Prostate gland (tissue), 2 donors: ENCODE measurements around the gene RABL3. TPM values are rescaled to one million over a fixed set of nuclear protein-coding genes. Genes with fewer than 3 reads are reported as not detected.

ENCODE experiments used
- DNase-seq: peaks from one replicate; pipeline ENCODE4 v3.0.0-alpha.2; 2019; ENCODE audit warnings: low spot score
- H3K27ac ChIP-seq, 2 donors: fragments of 200-600 bp; sonication (generic); 2 replicates each; pipeline ENCODE4 v1.5.1; 2017 to 2019
- H3K27me3 ChIP-seq: fragments of 200-600 bp; sonication (generic); replicated peaks from 2 replicates; pipeline ENCODE4 v1.5.1; 2019; ENCODE audit not compliant: insufficient read depth
- H3K36me3 ChIP-seq, 2 donors: fragments of 200-600 bp; sonication (generic); 1 replicate in 1 of 2; 2 replicates in 1 of 2; pipeline versions ENCODE4 v1.5.1 to v1.8.1; 2017 to 2019
- H3K4me1 ChIP-seq: fragments of 200-600 bp; sonication (generic); replicated peaks from 2 replicates; pipeline ENCODE4 v1.5.1; 2019
- H3K4me3 ChIP-seq, 2 donors: fragments of 200-600 bp; sonication (generic); 2 replicates each; pipeline ENCODE4 v1.5.1; 2017 to 2019
- H3K9me3 ChIP-seq: fragments of 200-600 bp; sonication (generic); 2 replicates; pipeline ENCODE4 v1.5.1; 2017
- POLR2A ChIP-seq: fragments of 450-650 bp; IDR thresholded peaks from one replicate; pipeline ENCODE4 v1.6.1; 2016; ENCODE audit warnings: antibody characterized with exemption, mild to moderate bottlenecking
- POLR2AphosphoS5 ChIP-seq: sonication (generic); formaldehyde crosslinking; IDR thresholded peaks from one replicate; pipeline ENCODE4 v1.6.1; 2017; ENCODE audit warnings: antibody characterized with exemption
- WGBS: methylation state at CpG from one replicate; pipeline ENCODE4 v1.1.5; 2018; 5-methylcytosine and 5-hydroxymethylcytosine counted together
- intact Hi-C: fragments of 100-400 bp; cut with DNase I; formaldehyde crosslinking; loops from one replicate; pipeline ENCODE4 v1.14.2; 2022
- total RNA-seq, 2 donors: library from RNA; depleted of rRNA; stranded (reverse); fragments of >200 nt; gene quantifications; one replicate each; pipeline ENCODE4 v1.1.0, GENCODE V29; 2016
- TF ChIP-seq, protein P1 (sequence below), 4 experiments: fragments of 200-600 bp in 2 of 4; fragments of 450-650 bp in 2 of 4; sonication (generic) in 2 of 4; IDR thresholded peaks; 1 replicate in 3 of 4; 2 replicates in 1 of 4; pipeline ENCODE4 v1.5.1; 2016 to 2019; ENCODE audit warnings: antibody characterized with exemption in 4 of 4, mild to moderate bottlenecking in 2 of 4, moderate library complexity in 2 of 4

The RABL3 gene
- total RNA-seq, 2 donors from 2014 or later, result 13.5 to 24.2 TPM

DNA sequence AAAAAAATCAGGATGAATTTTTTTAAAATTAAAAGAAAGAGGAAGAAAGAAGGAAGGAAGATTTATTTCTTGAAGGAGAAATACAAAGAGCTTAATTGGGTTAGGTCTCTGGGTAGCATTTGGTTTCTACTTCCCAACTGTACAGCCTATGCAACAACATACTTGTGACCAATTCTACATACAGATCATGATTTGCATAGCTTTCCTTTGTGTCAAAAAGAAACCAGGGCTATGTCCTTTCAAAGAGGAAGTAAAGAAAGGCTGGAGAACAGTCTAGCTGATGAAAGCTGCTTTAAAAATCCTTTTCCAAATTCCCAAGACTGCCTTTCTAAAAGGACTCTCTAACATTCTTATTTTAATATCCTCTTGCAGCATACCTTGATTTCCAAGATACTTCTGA, 54.2 kb downstream of the RABL3 start:
- Histone ChIP-seq H3K4me3 (no peak overlapping the region), H3K27ac (peak overlapping the region in 1 of 2 donors; percentile 71), H3K4me1 (peaks cover 7% of the 10 kb centered on the region), H3K36me3 (no peaks in the 10 kb centered on the region), H3K9me3 (no peaks in the 10 kb centered on the region), H3K27me3 (no peaks in the 10 kb centered on the region)
- TF ChIP-seq POLR2AphosphoS5 (no peak), POLR2A (no peak)
- TF ChIP-seq, protein P1, sequence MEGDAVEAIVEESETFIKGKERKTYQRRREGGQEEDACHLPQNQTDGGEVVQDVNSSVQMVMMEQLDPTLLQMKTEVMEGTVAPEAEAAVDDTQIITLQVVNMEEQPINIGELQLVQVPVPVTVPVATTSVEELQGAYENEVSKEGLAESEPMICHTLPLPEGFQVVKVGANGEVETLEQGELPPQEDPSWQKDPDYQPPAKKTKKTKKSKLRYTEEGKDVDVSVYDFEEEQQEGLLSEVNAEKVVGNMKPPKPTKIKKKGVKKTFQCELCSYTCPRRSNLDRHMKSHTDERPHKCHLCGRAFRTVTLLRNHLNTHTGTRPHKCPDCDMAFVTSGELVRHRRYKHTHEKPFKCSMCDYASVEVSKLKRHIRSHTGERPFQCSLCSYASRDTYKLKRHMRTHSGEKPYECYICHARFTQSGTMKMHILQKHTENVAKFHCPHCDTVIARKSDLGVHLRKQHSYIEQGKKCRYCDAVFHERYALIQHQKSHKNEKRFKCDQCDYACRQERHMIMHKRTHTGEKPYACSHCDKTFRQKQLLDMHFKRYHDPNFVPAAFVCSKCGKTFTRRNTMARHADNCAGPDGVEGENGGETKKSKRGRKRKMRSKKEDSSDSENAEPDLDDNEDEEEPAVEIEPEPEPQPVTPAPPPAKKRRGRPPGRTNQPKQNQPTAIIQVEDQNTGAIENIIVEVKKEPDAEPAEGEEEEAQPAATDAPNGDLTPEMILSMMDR (IDR thresholded peaks at IDR 0.05), result no peak
- intact Hi-C loops, result no loop called here
- no peak for DNase-seq

DNA sequence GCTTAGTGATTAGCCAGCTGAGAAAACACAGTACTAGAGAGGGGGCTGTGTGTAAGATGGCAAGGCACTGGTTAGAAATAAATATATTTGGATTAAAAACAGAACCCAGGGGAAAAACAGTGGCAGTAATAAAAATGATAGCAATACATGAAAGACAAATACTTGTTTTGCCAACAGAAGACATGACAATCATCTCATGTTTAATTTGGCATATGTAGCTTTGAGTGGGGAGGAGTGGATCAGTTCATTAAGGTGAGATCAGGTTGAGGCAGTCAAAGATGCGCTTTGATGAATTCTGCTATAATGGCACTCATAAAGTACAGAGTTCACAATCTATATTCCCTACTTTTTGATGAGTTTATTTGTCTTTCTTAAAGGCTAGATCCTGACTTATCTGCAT, 56.9 kb downstream of the RABL3 start:
- Histone ChIP-seq H3K9me3 (no peaks in the 10 kb centered on the region), H3K4me3 (no peak overlapping the region), H3K4me1 (peaks cover 8% of the 10 kb centered on the region), H3K27me3 (no peaks in the 10 kb centered on the region), H3K36me3 (no peaks in the 10 kb centered on the region), H3K27ac (peak overlapping the region; percentile 70 to 84)
- TF ChIP-seq POLR2AphosphoS5 (peak; percentile 27), POLR2A (no peak)
- 56% methylated on average over 1 of the region's 1 CpG for WGBS
- intact Hi-C loops, result no loop called here
- no peak for DNase-seq

DNA sequence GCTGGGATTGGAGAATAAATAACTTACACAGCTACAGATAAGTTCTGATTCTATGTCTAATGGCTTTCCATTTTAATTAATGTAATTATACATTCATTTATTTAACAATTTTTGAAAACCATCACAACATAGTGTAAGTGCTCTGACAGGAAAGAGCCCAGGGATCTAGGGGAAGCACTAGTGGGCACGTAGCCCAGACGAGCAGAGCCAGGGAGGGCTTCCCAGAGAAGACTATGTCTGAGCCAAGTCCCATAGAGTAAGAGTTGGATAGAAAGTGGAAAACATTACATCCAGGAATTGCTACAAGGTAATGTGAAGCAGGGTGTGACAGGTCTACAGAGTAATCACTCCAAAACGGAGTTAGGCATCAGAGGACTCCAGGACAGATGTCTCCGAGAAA, 57.4 kb downstream of the RABL3 start:
- no peaks in the 10 kb centered on the region for H3K27me3 ChIP-seq
- peak overlapping the region; percentile 70 to 84 for H3K27ac ChIP-seq
- H3K4me1 ChIP-seq, result peaks cover 8% of the 10 kb centered on the region
- DNase-seq, result no peak
- no peaks in the 10 kb centered on the region for H3K9me3 ChIP-seq
- H3K4me3 ChIP-seq, result no peak overlapping the region
- WGBS, result 46% methylated on average over 4 of the region's 4 CpGs
- no peaks in the 10 kb centered on the region for H3K36me3 ChIP-seq
- intact Hi-C loops, result no loop called here
- TF ChIP-seq, protein P1 (IDR thresholded peaks at IDR 0.05), result no peak
- TF ChIP-seq POLR2A (no peak), POLR2AphosphoS5 (no peak)

DNA sequence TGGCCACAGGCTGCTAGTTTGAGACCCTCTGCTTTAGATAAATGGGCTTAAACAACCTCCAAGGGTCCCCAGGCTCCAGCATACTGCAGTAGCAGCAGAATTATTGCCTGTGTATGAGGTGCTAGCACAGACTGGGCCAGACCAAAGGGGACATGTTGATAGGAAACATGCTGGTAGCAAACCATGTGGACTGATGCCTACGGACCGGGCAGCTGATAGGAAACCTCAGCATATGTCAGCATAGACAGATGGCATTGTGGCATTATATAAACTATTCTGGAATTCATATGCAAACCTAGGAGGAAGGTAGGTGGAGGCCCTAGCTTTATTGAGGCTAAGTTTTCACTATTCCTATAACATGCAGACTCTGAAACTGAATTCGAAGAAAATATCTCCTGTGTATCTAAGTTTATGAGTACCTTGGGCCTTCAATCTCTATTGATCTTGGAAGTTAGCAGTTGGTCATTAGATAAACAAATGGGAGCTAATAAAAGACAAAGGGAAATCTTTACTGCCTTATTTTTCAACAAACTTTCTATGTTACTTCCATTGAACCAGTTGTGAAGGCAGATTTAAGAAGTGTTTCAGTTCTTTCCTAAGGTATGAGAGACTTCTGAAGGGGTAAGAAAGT, 58.5 kb downstream of the RABL3 start:
- no peak for DNase-seq
- Histone ChIP-seq H3K36me3 (no peaks in the 10 kb centered on the region), H3K4me3 (no peak overlapping the region), H3K4me1 (peaks cover 8% of the 10 kb centered on the region), H3K27ac (peak overlapping the region; percentile 77 to 84), H3K27me3 (no peaks in the 10 kb centered on the region), H3K9me3 (no peaks in the 10 kb centered on the region)
- WGBS, result 46% methylated on average over 3 of the region's 3 CpGs
- TF ChIP-seq POLR2AphosphoS5 (peak; percentile 57), POLR2A (no peak)
- TF ChIP-seq, protein P1 (IDR thresholded peaks at IDR 0.05), result no peak
- intact Hi-C loops, result no loop called here

DNA sequence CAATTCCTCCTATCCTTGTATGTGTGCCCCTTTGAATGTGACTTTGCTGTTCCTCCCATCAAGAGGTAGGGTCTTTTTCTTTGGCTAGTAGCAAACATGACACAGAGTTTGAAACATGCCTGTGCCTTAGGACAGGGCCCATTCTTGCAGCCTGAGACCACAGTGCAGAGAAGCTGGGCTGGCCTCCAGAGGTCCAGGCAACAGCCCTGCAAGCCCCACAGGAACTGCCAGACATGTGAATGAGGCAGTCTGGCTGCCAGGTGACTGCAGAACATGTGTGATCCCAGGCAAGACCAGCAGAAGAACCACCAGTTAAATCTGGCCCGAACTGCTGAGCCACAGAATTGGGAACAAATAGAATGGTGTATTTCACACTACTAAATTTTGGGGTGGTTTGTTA, 59.1 kb downstream of the RABL3 start:
- Histone ChIP-seq H3K4me3 (no peak overlapping the region), H3K27me3 (no peaks in the 10 kb centered on the region), H3K4me1 (peaks cover 8% of the 10 kb centered on the region), H3K9me3 (no peaks in the 10 kb centered on the region), H3K27ac (peak overlapping the region; percentile 77 to 84), H3K36me3 (no peaks in the 10 kb centered on the region)
- TF ChIP-seq, protein P1 (IDR thresholded peaks at IDR 0.05), result no peak
- no peak for TF ChIP-seq POLR2A
- TF ChIP-seq POLR2AphosphoS5, result no peak
- WGBS, result 82% methylated on average over 1 of the region's 1 CpG
- no peak for DNase-seq
- intact Hi-C loops, result no loop called here
